ENCODE data around the gene AOPEP.

DNA sequence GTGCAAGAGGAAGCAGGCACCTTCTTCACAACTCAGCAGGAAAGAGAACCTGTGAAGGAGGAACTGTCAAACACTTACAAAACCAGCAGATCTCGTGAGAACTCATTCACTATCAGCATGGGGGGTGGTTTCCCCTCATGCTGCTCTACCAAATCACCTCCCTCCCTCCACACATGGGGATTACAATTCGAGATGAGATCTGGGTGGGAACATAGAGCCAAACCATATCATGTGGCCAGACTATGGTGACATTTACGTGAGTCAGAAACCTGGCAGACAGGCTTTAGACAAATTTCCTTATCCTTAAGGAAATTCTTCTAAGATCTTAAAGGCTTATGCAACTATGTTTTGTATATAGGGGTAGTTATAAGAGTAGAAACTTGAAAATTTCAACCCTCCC, 8.7 kb upstream of the AOPEP start:
- TF ChIP-seq TFCP2L1 (CRISPR knock-in tag; IDR thresholded peaks at IDR 0.05): no peak
- TF ChIP-seq, protein P1, sequence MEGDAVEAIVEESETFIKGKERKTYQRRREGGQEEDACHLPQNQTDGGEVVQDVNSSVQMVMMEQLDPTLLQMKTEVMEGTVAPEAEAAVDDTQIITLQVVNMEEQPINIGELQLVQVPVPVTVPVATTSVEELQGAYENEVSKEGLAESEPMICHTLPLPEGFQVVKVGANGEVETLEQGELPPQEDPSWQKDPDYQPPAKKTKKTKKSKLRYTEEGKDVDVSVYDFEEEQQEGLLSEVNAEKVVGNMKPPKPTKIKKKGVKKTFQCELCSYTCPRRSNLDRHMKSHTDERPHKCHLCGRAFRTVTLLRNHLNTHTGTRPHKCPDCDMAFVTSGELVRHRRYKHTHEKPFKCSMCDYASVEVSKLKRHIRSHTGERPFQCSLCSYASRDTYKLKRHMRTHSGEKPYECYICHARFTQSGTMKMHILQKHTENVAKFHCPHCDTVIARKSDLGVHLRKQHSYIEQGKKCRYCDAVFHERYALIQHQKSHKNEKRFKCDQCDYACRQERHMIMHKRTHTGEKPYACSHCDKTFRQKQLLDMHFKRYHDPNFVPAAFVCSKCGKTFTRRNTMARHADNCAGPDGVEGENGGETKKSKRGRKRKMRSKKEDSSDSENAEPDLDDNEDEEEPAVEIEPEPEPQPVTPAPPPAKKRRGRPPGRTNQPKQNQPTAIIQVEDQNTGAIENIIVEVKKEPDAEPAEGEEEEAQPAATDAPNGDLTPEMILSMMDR (IDR thresholded peaks at IDR 0.05): no peak
- TF ChIP-seq ESRRA (IDR thresholded peaks at IDR 0.05; ENCODE audit: borderline replicate concordance, low read length): no peak
- no peak for TF ChIP-seq MAZ (IDR thresholded peaks at IDR 0.05; ENCODE audit: borderline replicate concordance, low read depth, low read length)
- no peak for TF ChIP-seq NR3C1 (IDR thresholded peaks at IDR 0.05)
- TF ChIP-seq POLR2A (IDR thresholded peaks at IDR 0.05; ENCODE audit: low read length): no peak
- TF ChIP-seq, protein P2, sequence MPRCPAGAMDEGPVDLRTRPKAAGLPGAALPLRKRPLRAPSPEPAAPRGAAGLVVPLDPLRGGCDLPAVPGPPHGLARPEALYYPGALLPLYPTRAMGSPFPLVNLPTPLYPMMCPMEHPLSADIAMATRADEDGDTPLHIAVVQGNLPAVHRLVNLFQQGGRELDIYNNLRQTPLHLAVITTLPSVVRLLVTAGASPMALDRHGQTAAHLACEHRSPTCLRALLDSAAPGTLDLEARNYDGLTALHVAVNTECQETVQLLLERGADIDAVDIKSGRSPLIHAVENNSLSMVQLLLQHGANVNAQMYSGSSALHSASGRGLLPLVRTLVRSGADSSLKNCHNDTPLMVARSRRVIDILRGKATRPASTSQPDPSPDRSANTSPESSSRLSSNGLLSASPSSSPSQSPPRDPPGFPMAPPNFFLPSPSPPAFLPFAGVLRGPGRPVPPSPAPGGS (IDR thresholded peaks at IDR 0.05): no peak
- TF ChIP-seq, protein P3, sequence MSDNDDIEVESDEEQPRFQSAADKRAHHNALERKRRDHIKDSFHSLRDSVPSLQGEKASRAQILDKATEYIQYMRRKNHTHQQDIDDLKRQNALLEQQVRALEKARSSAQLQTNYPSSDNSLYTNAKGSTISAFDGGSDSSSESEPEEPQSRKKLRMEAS (IDR thresholded peaks at IDR 0.05): no peak
